HUES64 (cell line): ENCODE data around the gene MICAL2.
A peak's percentile ranks its signal among the peaks of the same experiment; 100 is the strongest.

Experiments
- H3K27ac ChIP-seq: 2 replicates; pipeline ENCODE4 v1.7.0; 2013; ENCODE audit warnings: low read depth, low read length, inconsistent platforms
- H3K27me3 ChIP-seq: 2 replicates; pipeline ENCODE4 v1.6.1; 2013; ENCODE audit warnings: mild to moderate bottlenecking, low read length; ENCODE audit not compliant: insufficient read depth
- H3K36me3 ChIP-seq: 2 replicates; pipeline ENCODE4 v1.6.1; 2013; ENCODE audit warnings: mild to moderate bottlenecking, low read length; ENCODE audit not compliant: insufficient read depth
- H3K4me1 ChIP-seq: 2 replicates; pipeline ENCODE4 v1.6.1; 2013; ENCODE audit warnings: mild to moderate bottlenecking, low read length, moderate library complexity; ENCODE audit not compliant: insufficient read depth
- H3K4me3 ChIP-seq: 2 replicates; pipeline ENCODE4 v1.5.1; 2013; ENCODE audit warnings: mild to moderate bottlenecking, low read length, moderate library complexity
- H3K9ac ChIP-seq: 2 replicates; pipeline ENCODE4 v1.6.1; 2013; ENCODE audit warnings: mild to moderate bottlenecking, low read depth, low read length
- H3K9me3 ChIP-seq: 2 replicates; pipeline ENCODE4 v1.6.1; 2013; ENCODE audit warnings: low read depth, low read length; ENCODE audit not compliant: insufficient read depth
- WGBS: fragments of 150-250, 120-280 bp; methylation state at CpG from one replicate; pipeline ENCODE4 v1.1.7; 2013; ENCODE audit warnings: missing lambda C conversion rate; 5-methylcytosine and 5-hydroxymethylcytosine counted together

Gene MICAL2

DNA sequence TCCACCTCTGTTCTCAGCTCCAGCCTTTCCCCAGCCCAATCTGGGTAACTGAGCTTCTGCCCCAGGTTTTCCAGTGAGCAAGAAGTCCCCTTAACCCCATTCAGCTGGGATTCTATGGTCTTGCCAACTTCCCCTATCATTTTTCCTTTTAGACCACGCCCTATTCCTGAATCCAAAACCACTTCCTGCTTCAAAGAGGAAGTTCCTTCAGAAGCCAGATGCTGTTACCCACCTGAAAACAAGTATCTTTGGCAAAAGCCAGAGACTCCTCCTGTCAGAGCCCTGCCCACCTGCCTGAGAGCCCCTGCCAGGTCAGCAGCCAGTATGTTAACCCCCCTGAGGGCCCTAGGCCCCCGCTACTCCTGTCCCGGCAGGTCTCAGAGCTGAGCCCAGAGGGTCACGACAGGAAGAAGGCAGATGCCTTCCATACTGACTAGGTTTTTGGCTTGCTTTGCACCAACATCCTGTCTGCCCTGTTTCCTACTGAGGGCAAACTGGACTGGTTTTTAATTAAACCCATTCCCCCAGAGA is 20.3 kb upstream of the MICAL2 start:
- 88% methylated on average over 4 of the region's 4 CpGs for WGBS
- Histone ChIP-seq H3K27me3 (no peaks in the 10 kb centered on the region), H3K36me3 (no peaks in the 10 kb centered on the region), H3K4me1 (peaks cover 33% of the 10 kb centered on the region), H3K9me3 (no peaks in the 10 kb centered on the region), H3K27ac (no peak overlapping the region), H3K9ac (no peak overlapping the region), H3K4me3 (no peak overlapping the region)

DNA sequence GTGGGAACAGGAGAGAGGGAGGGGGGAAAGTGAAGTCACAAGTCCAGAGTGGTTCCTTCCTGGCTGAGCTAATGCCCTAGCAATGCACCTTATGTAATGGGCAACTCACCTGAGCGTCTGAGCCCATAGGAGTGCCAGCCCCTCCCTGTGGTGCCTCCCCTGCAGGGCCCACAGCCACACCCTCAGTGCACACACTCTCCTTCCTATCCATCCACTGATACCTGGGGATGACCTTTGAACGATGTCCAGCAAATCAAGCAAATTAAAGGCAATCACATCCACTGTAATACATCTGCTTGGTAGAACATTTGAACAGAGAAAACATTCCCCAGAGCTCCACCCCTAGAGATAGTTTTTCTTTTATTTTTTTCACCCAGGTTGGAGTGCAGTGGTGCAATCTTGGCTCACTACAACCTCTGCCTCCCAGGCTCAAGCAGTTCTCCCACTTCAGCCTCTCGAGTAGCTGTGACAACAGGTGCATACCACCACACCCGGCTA is 19.6 kb upstream of the MICAL2 start:
- H3K4me1 ChIP-seq: peaks cover 35% of the 10 kb centered on the region
- H3K9me3 ChIP-seq: no peaks in the 10 kb centered on the region
- WGBS: 95% methylated on average over 4 of the region's 4 CpGs
- H3K4me3 ChIP-seq: no peak overlapping the region
- H3K9ac ChIP-seq: no peak overlapping the region
- no peaks in the 10 kb centered on the region for H3K36me3 ChIP-seq
- H3K27me3 ChIP-seq: no peaks in the 10 kb centered on the region
- no peak overlapping the region for H3K27ac ChIP-seq

DNA sequence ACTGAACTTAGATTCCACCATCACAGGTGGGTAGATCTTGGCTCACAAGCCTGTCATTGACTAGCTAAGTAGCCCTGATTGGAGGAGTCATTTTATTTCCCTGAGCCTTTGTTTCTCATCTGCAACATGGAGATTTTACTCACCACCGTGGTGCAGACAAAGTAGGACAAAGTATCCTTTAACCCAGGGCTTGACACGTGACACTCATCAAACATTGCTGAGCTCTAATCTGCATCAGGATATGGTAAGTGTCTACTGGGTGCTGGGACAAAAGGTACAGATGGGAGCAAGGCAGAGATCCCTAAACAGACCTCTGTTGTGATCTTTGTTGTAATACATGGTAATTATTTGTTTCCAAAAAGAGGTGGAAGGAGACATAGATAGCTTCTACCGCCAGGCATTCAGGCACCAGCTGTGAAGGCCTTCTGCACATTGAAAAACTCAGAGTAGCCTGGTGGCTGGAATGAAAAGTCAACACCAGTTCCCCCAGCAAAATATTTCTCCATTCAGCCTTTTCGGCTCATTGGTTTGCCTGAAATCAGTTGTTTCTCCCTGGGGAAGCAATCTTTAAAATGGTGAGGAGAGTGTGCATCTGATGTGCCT is 18.3 kb upstream of the MICAL2 start:
- no peak overlapping the region; the same call in 1 of the 2 replicates for H3K9ac ChIP-seq
- H3K36me3 ChIP-seq: no peaks in the 10 kb centered on the region
- no peaks in the 10 kb centered on the region for H3K9me3 ChIP-seq
- H3K4me1 ChIP-seq: peaks cover 28% of the 10 kb centered on the region
- peak overlapping the region; percentile 57 for H3K27ac ChIP-seq
- H3K27me3 ChIP-seq: no peaks in the 10 kb centered on the region
- WGBS: 52% methylated on average over 4 of the region's 4 CpGs
- no peak overlapping the region for H3K4me3 ChIP-seq

DNA sequence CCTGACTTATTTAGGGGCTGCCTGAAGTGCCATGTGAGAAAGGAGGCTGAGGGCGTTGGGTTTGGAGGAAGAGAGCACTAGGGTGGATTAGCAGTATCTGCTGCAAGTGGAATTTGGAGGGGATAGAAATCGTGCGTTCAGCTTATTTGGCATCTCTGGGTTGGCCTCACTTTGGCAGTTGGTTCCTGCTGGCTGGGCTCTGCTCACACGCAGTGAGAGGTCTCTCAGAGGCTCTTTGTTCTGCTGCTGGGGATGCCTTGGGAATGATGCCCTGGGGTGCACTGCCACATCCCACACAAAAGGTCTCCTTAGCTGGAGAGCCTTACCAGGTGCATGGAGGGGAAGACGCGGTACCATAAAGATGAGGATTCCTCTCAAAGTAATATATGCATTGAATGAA is 17.7 kb upstream of the MICAL2 start:
- 40% methylated on average over 4 of the region's 6 CpGs for WGBS
- peak overlapping the region; percentile 57 for H3K27ac ChIP-seq
- H3K36me3 ChIP-seq: no peaks in the 10 kb centered on the region
- H3K9ac ChIP-seq: no peak overlapping the region
- H3K27me3 ChIP-seq: no peaks in the 10 kb centered on the region
- peaks cover 28% of the 10 kb centered on the region for H3K4me1 ChIP-seq
- no peak overlapping the region for H3K4me3 ChIP-seq
- H3K9me3 ChIP-seq: no peaks in the 10 kb centered on the region

DNA sequence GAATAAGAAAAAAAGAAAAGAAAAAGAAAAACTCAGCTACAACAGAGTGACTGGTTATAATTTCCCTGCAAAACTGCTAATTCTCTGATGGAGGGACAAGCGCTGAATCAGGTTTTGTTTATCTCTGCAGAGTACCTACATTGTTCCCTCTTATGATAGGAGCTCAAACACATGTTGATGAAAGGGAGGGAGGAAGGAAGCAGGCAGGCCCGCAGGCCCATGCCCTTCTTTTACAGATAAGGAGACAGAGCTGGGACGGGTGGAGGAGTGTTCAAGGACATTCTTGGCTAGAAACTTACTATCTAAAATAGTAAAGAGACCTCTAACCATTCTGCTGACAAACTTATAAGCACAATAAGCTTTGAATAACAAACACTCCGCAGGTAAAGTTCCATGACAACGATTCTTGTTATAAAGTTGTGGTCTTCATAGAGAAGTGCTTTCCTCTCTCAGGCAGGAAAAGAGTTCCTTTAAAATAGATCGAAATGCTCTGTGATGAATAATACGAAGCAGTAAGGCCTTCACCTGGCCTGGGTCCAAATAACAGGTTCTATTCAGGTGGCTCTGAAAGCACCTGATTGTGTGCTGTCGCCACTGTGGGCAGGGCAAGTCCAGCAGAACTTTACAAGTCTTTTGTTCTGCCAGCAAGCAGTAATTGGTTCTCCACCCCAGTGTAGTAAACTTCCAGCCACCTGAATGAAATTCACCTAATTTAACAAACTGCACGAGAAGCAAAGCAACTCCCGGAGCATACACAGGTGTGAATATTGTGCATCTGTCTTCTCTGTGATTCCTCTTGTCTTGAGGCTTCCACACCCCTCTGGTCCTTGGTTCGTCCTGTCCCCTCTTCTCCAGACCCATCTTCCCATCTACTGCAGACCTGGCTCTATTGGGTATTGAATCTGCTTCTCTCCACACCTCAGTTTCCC is 15.3 kb upstream of the MICAL2 start:
- H3K9ac ChIP-seq: no peak overlapping the region
- H3K4me3 ChIP-seq: no peak overlapping the region
- H3K36me3 ChIP-seq: no peaks in the 10 kb centered on the region
- no peaks in the 10 kb centered on the region for H3K9me3 ChIP-seq
- H3K27me3 ChIP-seq: no peaks in the 10 kb centered on the region
- no peak overlapping the region for H3K27ac ChIP-seq
- H3K4me1 ChIP-seq: peaks cover 28% of the 10 kb centered on the region
- WGBS: 78% methylated on average over 10 of the region's 11 CpGs

DNA sequence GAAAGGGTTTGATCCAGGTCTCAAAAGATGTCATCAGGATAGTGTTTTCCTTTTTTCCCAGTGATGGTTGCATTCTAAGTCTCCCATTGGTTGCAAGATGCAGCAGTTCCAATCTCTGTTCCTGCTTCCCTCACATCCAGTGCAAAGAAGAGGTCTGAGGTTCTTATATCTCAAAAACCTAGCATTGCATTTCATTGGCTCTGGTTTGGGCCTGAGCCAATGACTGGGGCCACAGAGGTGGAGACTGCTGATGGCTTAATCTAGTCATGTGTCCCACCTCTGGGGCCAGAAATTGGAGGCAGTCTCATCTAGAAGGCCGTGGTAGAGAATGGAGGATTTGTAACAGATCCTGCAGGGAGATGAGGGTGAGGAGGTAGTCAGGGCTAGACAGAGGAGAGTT is 13.2 kb upstream of the MICAL2 start:
- H3K9me3 ChIP-seq: no peaks in the 10 kb centered on the region
- WGBS: 89% methylated on average over 1 of the region's 1 CpG
- H3K4me1 ChIP-seq: peaks cover 19% of the 10 kb centered on the region
- H3K4me3 ChIP-seq: no peak overlapping the region
- no peaks in the 10 kb centered on the region for H3K27me3 ChIP-seq
- H3K27ac ChIP-seq: no peak overlapping the region
- no peaks in the 10 kb centered on the region for H3K36me3 ChIP-seq
- H3K9ac ChIP-seq: no peak overlapping the region

DNA sequence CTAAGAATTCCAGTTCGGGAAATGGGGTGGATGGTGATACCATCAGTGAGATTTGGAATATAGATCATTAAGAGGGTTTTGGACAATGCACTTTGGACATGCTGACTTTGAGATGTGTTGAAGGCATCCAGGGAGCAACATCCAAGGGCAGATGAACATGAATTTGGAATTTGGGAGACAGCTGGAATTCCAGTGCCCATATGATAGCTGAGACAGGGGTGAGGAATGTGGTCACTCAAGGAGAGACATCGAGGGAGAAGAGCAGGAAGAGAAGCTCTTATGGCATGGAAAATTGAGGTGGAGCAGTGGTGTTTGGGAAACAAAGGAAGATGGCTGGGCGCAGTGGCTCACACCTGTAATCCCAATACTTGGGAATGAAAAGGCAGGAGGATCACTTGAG is 11.8 kb upstream of the MICAL2 start:
- no peak overlapping the region for H3K27ac ChIP-seq
- peaks cover 20% of the 10 kb centered on the region for H3K4me1 ChIP-seq
- H3K36me3 ChIP-seq: no peaks in the 10 kb centered on the region
- H3K9me3 ChIP-seq: no peaks in the 10 kb centered on the region
- 90% methylated on average over 3 of the region's 3 CpGs for WGBS
- H3K9ac ChIP-seq: no peak overlapping the region
- H3K27me3 ChIP-seq: no peaks in the 10 kb centered on the region
- no peak overlapping the region for H3K4me3 ChIP-seq

DNA sequence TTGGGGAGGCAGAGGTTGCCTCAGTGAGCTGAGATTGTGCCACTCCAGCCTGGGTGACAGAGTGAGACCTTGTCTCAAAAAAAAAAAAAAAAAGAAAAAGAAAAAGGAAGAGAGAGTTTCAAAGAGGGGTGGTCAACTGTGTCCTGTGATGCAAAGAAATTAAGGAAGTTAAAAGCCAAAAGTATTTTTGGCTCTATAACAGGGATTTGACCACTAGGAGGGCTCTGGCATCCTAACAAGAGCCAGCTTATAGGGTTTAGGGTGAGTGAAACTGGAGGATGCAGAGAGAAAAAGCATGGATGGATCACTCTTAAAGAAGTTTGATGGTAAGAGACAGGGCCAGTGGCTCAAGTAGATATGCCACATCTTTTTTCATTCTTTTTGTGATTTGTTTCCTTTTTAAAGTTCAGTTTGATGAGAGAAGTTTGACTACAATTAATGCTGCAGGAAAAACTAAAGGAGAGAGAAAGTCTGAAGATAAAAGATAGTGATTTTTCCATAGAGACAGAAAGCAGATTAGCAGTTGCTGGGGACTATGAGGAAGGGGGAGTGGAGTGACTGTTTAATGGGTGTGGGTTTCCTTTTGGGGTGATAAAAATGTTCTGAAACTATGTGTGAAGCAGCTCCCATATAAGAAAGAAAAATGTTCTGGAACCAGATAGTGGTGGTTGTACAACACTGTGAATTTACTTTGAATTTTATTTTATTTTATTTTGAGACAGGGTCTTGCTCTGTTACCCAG is 11.1 kb upstream of the MICAL2 start:
- Histone ChIP-seq H3K27ac (no peak overlapping the region), H3K9ac (no peak overlapping the region), H3K36me3 (no peaks in the 10 kb centered on the region), H3K4me3 (no peak overlapping the region), H3K9me3 (no peaks in the 10 kb centered on the region), H3K4me1 (peaks cover 22% of the 10 kb centered on the region), H3K27me3 (0 out of 2 replicates have a peak, but pooled peaks cover 3% of the 10 kb centered on the region)

DNA sequence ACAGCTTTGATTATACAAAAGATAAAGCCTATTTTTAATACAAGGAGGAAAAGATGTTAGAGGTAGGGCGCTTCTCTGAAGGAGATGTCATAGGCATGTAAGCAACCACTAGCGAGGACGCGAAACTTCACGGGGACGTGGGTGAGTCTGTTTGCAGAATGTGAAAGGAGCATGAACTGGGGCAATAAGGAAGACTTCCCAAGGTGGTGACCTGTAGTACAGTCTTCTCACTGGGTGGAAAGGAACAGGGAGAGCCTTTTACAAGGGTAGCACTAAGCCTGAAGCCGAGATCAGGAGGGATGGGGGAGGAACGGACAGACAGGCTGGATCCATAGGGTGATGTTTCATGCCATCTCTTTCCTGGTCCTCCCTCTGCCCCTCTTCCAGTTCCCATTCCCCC is 10.0 kb upstream of the MICAL2 start:
- Histone ChIP-seq H3K4me3 (no peak overlapping the region), H3K9ac (no peak overlapping the region), H3K27ac (no peak overlapping the region), H3K4me1 (peaks cover 17% of the 10 kb centered on the region), H3K36me3 (no peaks in the 10 kb centered on the region), H3K9me3 (no peaks in the 10 kb centered on the region), H3K27me3 (0 out of 2 replicates have a peak, but pooled peaks cover 3% of the 10 kb centered on the region)
- WGBS: 85% methylated on average over 8 of the region's 8 CpGs

DNA sequence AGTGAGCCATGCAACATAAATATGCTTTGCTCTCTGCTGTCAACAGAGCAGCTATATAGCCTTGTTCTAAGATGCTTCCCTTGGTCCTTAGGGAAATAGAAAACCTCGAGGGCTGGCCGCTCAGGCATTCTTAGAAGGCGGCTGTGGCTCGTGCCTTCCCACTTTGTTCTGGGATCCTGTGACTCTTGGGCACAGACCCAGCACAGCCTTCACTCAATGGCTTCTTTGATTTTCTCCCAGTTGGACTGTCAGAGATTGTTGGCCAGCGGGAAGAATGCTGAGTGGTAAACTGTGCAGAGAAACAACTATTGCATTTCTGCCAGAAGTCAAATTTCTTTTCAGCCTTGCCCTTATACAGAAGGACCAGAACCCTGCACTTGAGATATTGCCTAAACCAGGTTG is 9.5 kb upstream of the MICAL2 start:
- 0 out of 2 replicates have a peak, but pooled peaks cover 3% of the 10 kb centered on the region for H3K27me3 ChIP-seq
- no peak overlapping the region for H3K9ac ChIP-seq
- H3K9me3 ChIP-seq: no peaks in the 10 kb centered on the region
- no peak overlapping the region for H3K4me3 ChIP-seq
- no peaks in the 10 kb centered on the region for H3K36me3 ChIP-seq
- H3K27ac ChIP-seq: no peak overlapping the region
- peaks cover 16% of the 10 kb centered on the region for H3K4me1 ChIP-seq
- WGBS: 93% methylated on average over 5 of the region's 5 CpGs

DNA sequence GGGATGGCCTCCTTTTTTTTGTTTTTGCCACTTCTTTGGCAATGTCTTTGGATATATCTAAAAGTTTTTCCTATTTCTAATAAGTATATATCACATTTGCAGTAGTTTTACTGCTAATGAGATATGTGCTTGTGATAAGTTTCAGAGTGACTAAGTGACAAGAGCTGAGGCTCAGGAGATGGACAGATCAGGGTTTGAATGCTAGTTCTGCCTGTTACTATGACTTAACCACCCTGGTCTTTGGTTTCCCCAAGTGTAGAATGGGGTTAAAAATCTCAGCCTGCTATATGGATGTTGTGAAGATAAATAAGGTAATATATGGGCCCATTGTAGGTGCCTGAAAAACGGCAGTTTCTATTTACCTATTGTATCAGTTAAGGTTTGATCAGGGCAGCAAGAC is 9.1 kb upstream of the MICAL2 start:
- Histone ChIP-seq H3K27ac (no peak overlapping the region), H3K36me3 (no peaks in the 10 kb centered on the region), H3K9ac (no peak overlapping the region), H3K4me3 (no peak overlapping the region), H3K4me1 (peaks cover 16% of the 10 kb centered on the region), H3K27me3 (0 out of 2 replicates have a peak, but pooled peaks cover 3% of the 10 kb centered on the region), H3K9me3 (no peaks in the 10 kb centered on the region)
- WGBS: 63% methylated on average over 1 of the region's 1 CpG
